DLD1 (cell line): ENCODE results near the gene MTF1.

Source experiments
- in situ Hi-C: cut with HindIII; loops from 2 replicates; pipeline ENCODE4 v1.10.0; 2017; ENCODE audit warnings: low sequenced_read_pairs

Gene MTF1

DNA sequence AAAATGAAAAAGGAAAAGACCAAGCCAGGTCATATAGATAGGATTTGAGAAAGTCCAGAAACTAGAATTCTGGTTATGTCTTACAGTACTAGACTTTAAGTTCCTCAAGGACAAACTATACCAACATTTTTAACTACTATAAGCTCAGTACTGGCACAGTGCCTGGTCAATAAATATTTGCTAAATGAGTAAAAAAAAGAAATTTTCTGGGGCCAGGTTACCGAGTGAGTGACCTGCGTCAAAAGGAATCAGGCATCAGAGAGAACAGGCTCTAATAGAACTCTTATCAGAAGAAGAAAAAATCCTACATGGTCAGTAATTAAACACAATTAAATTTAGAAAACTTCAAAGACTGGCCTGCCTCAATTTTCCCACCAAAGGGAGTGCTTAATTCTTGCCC, 27.6 kb downstream of the MTF1 start:
- in situ Hi-C loops: no loop called here

GRCh38 chr1:37831109-37831508, 28.3 kb downstream of the MTF1 start:
- in situ Hi-C loops: no loop called here

- in situ Hi-C loops: no loop called here
Measured at GRCh38 chr1:37828410-37829074, 30.9 kb downstream of the MTF1 start.

GRCh38 chr1:37825506-37825905, 33.9 kb downstream of the MTF1 start:
- in situ Hi-C loops: no loop called here

- in situ Hi-C loops: no loop called here
Measured at GRCh38 chr1:37824001-37824400, 35.4 kb downstream of the MTF1 start.

- in situ Hi-C loops: no loop called here
Measured at GRCh38 chr1:37822906-37823815, 36.2 kb downstream of the MTF1 start.

DNA sequence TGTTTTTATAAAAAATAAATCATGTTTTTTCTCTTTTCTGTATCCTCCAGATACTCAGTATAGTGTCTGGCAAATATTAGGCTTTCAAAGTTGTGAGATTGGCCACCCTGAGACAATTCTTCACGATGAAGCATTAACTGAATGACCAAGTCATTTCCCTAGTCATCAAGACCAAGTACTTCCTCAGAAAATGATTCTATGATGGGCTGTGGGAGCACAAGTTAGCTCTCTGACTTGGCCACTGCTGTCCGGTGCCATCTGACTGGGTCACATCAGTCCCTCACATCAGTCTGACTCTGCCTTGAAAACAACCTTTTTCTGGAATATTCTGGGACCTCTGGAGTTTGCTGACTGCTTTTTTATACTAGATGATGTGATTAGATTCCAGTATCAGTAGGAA, 37.9 kb downstream of the MTF1 start:
- in situ Hi-C loops: no loop called here

GRCh38 chr1:37817481-37817880, 41.9 kb downstream of the MTF1 start:
- in situ Hi-C loops: no loop called here

DNA sequence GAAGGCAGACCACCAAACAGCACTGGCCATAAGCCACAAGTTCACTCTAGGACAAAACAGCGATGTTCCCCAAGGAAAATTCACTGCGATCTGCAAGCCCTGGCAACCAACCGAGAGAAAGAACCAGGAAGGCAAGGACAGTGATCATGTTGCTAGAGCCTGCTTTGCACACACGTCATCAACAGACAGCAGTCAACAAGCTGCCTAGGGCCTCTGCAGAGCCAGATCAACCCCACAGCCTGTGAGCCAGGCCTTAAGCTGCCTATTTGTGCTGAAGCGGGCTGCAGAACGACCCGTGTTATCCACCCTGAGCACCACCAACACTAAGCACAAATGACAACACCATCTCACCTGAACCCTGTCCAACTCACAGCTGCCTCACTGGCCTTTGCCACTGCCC, 45.1 kb downstream of the MTF1 start:
- in situ Hi-C loops: no loop called here

DNA sequence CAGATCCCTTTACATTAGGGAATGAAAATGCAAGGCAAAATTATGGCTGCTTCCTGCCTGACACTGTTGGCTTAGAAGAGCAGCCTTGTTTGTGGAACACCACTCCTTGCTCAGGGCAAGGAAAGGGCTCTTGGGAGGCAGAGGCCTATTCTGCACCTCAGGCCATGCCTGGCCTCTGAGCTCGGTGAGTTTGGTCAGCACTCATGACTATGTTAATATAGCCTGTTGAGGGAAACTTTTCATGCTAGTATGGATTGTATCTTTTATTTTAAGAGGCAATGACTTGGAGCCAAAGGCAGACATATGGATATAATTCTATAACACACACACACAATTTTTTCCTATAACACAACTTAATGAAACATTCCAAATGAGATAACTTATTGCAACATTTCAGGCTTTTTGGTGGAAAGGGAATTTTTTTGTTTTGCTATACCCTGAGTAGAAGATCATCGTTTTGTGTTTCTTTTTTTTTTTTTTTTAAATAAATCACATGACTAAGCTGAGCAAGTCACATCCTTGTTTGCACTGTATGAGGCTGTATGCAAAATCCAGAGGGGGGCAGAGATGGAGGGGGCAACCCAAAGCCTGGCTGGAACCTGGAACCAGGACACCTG, 45.8 kb downstream of the MTF1 start:
- in situ Hi-C loops: no loop called here

DNA sequence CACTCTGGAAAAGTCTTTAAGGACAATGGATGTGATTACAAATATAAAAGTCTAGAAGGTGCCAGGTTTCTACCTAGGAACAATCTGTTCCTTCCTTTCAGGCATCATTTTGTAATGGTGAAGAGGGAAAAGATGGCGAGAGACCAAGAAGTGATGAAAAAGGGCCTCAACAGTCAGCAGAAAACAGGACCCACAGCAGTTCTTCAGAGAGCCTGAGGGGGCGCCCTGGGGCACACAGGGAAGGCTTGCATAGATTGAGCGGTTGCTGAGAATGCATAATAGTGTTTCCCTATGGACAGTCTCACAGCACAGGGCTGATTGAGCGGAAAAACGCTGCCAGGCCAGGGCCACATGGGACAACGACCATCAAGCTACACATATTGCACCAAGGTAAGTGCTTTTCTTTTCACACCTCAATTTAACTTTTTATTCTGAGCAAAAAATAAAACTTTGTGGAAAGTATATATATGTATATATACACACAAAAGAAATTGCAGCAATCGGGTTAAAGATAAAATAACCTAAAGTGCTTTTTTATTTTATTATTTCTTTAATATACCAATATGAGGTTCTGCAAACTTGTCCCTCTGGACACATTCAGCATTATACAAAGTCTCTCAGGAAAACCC, 48.3 kb downstream of the MTF1 start:
- in situ Hi-C loops: no loop called here

DNA sequence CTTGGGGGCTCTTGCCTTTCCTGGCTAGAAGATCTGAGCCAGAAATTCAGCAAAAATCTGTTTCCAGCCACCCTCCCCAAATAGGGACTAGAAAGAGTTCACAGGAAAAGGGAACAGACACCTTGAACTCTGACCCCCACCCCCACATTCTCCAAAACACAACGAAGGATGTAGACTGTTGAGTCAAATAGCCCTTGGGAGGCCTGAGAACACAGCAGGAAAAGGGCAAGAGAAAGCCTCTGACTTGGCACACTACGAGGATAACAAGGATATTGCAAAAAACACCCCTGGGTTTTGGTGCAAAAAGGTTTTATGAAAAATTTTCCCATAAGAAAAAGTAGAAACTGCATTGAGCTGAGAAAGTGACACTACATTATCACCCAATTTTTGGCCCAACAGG, 49.5 kb downstream of the MTF1 start:
- in situ Hi-C loops: no loop called here

- in situ Hi-C loops: no loop called here
Measured at GRCh38 chr1:37808369-37809319, 50.7 kb downstream of the MTF1 start.

DNA sequence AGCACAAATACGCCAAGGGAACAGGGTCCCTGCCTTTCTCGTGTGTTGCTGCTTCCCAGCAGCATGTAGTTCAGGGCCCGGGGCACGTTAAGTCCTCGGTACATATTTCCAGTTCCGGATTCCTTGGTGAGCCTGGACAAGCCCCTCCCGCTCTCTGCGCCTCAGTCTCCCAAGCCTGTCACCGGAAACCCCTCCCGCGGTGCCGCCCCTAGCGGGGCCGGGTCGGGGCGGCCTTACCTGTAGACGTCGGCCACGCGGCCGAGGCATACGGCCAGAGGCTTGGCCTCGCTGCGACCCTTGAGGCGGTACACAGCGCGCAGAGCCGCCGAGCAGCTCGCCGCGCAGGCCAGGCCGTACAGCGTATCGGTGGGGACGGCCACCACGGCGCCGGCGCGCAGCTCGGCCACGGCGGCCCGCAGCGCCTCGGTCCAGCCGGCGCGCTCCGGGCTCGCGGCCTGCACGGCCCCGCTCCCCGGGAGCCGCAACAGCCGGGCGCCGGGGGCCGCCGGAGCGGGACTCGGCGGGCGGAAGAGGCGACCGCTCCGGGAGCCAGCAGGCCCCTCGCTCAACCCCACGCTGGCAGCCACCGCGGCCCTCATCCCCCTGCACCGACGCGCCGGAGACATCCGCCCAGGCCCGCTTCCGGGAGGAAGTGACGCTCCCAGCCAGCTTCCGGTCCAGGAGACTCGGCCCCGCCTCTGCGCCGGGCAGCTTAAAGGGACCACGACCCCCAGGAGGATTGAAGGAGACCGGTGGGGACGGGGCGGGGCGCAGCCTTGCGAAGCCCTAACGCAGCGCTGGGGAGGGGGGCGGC, 51.6 kb downstream of the MTF1 start, which contains the start of the genes C1orf122 and YRDC:
Gene C1orf122, plus strand, starts transcription at position 236 of the 814 bp plus-strand sequence. CDS start 615 bp downstream, outside the sequence.
Gene YRDC, minus strand, starts transcription at position 654 of the 814 bp plus-strand sequence. Its CDS starts 28 bp downstream, at position 626.
- in situ Hi-C loops: no loop called here

DNA sequence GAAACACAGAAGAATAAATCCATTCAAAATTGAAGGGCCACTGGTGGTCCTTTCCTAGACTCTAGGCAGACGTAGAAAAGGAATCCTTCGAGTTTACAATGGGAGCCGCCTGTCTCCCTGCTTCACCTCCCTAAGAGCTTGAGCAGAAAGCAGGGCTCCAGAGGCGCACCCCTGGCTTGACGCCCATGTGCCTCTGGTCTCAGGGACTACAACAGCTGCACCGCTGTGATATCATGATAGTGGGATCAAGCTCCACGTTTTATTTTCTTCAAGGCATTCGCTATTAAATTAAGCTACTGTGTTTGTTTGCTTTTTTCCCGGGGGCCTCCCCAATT, 52.2 kb downstream of the MTF1 start:
- in situ Hi-C loops: no loop called here

- in situ Hi-C loops: no loop called here
Measured at GRCh38 chr1:37802439-37802838, 57.0 kb downstream of the MTF1 start.

GRCh38 chr1:37797750-37798345, 61.5 kb downstream of the MTF1 start:
- in situ Hi-C loops: no loop called here

DNA sequence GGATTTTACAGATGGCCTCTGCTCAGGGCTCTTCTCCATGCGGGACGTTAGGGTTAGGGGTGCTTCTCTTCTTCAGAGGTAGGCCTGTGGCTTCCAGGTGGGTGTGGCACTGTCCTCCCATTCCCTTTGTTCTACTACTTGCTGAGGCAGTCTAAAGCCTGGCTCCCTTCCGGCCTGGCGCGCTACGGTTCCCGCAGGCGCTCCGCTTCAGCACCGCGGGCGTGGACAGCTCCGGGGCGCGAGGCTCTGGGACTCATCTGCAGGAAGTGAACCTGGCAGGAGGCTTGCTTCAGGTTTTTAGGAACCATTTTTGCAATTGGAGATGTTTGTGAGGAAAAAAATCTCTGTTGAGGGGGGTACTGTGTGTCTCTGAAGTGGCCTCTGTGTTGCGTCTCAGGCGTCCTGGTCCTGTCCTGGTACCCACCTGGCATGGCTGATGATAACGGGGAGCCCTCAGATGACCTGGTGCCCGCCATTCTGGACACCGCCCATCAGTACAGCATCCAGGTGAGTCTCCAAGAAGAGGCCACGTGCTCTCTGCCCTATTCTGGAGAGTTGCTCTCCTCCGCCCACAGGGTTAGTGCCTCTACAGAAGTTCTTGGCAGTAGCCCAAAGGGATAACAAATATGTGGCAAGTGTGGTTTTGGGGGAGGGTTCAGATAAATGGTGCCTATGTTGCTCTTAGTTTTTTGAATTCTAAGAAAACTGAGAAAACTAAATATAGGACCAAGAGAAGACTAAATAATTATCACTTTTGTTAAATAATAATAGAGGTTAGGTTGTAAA, 63.9 kb downstream of the MTF1 start:
- in situ Hi-C loops: no loop called here
